Stomach (tissue), 9 donors: ENCODE measurements around the gene THAP7. TPM values are rescaled to one million over a fixed set of nuclear protein-coding genes. Genes with fewer than 3 reads are reported as not detected.

Source experiments
- DNase-seq, 2 donors: peaks; one replicate each; pipeline versions ENCODE4 v3.0.0 to v3.0.0-alpha.2; 2013 to 2019
- H3K27ac ChIP-seq, 5 donors: fragments of 200-600 bp in 4 of 5; sonication (generic) in 4 of 5; one replicate each; pipeline ENCODE4 v1.5.1; 2013 to 2019; ENCODE audit warnings: mild to moderate bottlenecking in 1 of 5, moderate library complexity in 1 of 5
- H3K27me3 ChIP-seq, 3 donors: fragments of 200-600 bp; sonication (generic); one replicate each; pipeline ENCODE4 v1.5.1; 2017 to 2019; ENCODE audit warnings: mixed run types in 1 of 3
- H3K36me3 ChIP-seq, 4 donors: fragments of 200-600 bp; sonication (generic); 1 replicate in 3 of 4; 2 replicates in 1 of 4; pipeline ENCODE4 v1.5.1; 2016 to 2019
- H3K4me1 ChIP-seq, 4 donors: fragments of 200-600 bp; sonication (generic); one replicate each; pipeline ENCODE4 v1.5.1; 2016 to 2019
- H3K4me3 ChIP-seq, 4 donors: fragments of 200-600 bp; sonication (generic) in 3 of 4; one replicate each; pipeline ENCODE4 v1.5.1; 2016 to 2019; ENCODE audit warnings: mild to moderate bottlenecking in 1 of 4
- H3K9me3 ChIP-seq, 4 donors: fragments of 200-600 bp; sonication (generic); one replicate each; pipeline ENCODE4 v1.5.1; 2016 to 2019
- EP300 ChIP-seq: sonication (generic); formaldehyde crosslinking; IDR thresholded peaks from one replicate; pipeline ENCODE4 v1.6.1; 2017; ENCODE audit warnings: antibody characterized with exemption
- POLR2A ChIP-seq, 4 donors: fragments of 450-650 bp; IDR thresholded peaks; one replicate each; pipeline ENCODE4 v1.6.1; 2016; ENCODE audit warnings: antibody characterized with exemption in 4 of 4, control low read depth in 2 of 4, mild to moderate bottlenecking in 1 of 4, moderate library complexity in 1 of 4
- POLR2AphosphoS5 ChIP-seq, 3 donors: sonication (generic); formaldehyde crosslinking; IDR thresholded peaks; one replicate each; pipeline ENCODE4 v1.6.1; 2016; ENCODE audit warnings: antibody characterized with exemption in 3 of 3
- WGBS, 5 donors: extraction: QIAGEN DNeasy Blood & Tissue Kit in 3 of 5; methylation state at CpG; one replicate each; pipeline versions ENCODE4 v1.1.5 to v1.1.7; 2013 to 2018; 5-methylcytosine and 5-hydroxymethylcytosine counted together
- intact Hi-C: fragments of 100-400 bp; cut with DNase I; formaldehyde crosslinking; loops from one replicate; pipeline ENCODE4 v1.15.1; 2023; ENCODE audit warnings: low total_unique reads
- polyA plus RNA-seq, 3 donors: library from polyadenylated mRNA; stranded (reverse); fragments of 200-250 nt; gene quantifications; one replicate each; pipeline ENCODE4 v1.2.3, GENCODE V29; 2013
- small RNA-seq, 4 donors: library from RNA; depleted of rRNA; stranded (forward); fragments of <200 nt; gene quantifications; one replicate each; pipeline ENCODE3, GENCODE V24; 2016
- total RNA-seq, 5 donors: library from RNA; depleted of rRNA; stranded (reverse); fragments of >200 nt; gene quantifications; one replicate each; pipeline versions ENCODE4 v1.1.0 to v1.2.3, GENCODE V29; 2014 to 2016
- TF ChIP-seq, protein P1 (sequence below), 7 experiments: fragments of 450-650 bp in 4 of 7; fragments of 200-600 bp in 3 of 7; sonication (generic) in 3 of 7; IDR thresholded peaks; one replicate each; pipeline ENCODE4 v1.5.1; 2016 to 2019; ENCODE audit warnings: antibody characterized with exemption in 7 of 7, control low read depth in 2 of 7, mild to moderate bottlenecking in 1 of 7
- donor health status: healthy with polysubstance abuse.
- donor health status: Bipolar disorder and iron deficiency.
- donor health status: healthy.

THAP7 gene
- total and polyA plus RNA-seq, 8 donors: 5.8 to 57.2 (median 42.1) TPM

GRCh38 chr22:20949698-20950183 lies 52.2 kb downstream of the THAP7 start:
- Histone ChIP-seq H3K36me3 (peaks cover 26 to 56% (median 53%) of the 10 kb centered on the region in 4 donors), H3K27ac (no peak overlapping the region), H3K27me3 (no peaks in the 10 kb centered on the region), H3K4me1 (peaks cover 14 to 55% (median 40%) of the 10 kb centered on the region in 4 donors), H3K4me3 (no peak overlapping the region), H3K9me3 (no peaks in the 10 kb centered on the region)
- intact Hi-C loops: no loop called here
- 81 to 88% (median 84%) methylated on average over 13 of the region's 13 CpGs for WGBS, 5 donors
- no peak for TF ChIP-seq EP300
- no peak for TF ChIP-seq POLR2AphosphoS5 (IDR thresholded peaks at IDR 0.05)
- TF ChIP-seq, protein P1, sequence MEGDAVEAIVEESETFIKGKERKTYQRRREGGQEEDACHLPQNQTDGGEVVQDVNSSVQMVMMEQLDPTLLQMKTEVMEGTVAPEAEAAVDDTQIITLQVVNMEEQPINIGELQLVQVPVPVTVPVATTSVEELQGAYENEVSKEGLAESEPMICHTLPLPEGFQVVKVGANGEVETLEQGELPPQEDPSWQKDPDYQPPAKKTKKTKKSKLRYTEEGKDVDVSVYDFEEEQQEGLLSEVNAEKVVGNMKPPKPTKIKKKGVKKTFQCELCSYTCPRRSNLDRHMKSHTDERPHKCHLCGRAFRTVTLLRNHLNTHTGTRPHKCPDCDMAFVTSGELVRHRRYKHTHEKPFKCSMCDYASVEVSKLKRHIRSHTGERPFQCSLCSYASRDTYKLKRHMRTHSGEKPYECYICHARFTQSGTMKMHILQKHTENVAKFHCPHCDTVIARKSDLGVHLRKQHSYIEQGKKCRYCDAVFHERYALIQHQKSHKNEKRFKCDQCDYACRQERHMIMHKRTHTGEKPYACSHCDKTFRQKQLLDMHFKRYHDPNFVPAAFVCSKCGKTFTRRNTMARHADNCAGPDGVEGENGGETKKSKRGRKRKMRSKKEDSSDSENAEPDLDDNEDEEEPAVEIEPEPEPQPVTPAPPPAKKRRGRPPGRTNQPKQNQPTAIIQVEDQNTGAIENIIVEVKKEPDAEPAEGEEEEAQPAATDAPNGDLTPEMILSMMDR (IDR thresholded peaks at IDR 0.05): no peak
- TF ChIP-seq POLR2A (IDR thresholded peaks at IDR 0.05): no peak
- no peak for DNase-seq

Small RNA genes within 50 kb of the gene (small RNA-seq; reads per million reads assigned to genes)
- 0 reads per million in 4 donors for gene MIR649

Other genes with a start within 250 kb of the THAP7 start
- under 1 TPM in 1 of 5 donors, not detected in 4; 0.55 TPM for gene SERPIND1, start 228.0 kb downstream of the THAP7 start, total RNA-seq
- under 1 TPM in 2 of 3 donors, not detected in 1; 0.10 to 0.46 TPM for gene SERPIND1, start 228.0 kb downstream of the THAP7 start, polyA plus RNA-seq
- 100 to 1,000 TPM in 1 of 5 donors, 10 to 100 TPM in 4; 37.3 to 174 (median 91.9) TPM for gene PI4KA, start 143.3 kb downstream of the THAP7 start, total RNA-seq
- gene PI4KA, start 143.3 kb downstream of the THAP7 start, polyA plus RNA-seq: 10 to 100 TPM; 22.7 to 33.0 (median 25.1) TPM
- gene SNAP29, start 143.1 kb downstream of the THAP7 start, total RNA-seq: 10 to 100 TPM in 4 of 5 donors, 1 to 10 TPM in 1; 8.8 to 22.8 (median 11.1) TPM
- gene SNAP29, start 143.1 kb downstream of the THAP7 start, polyA plus RNA-seq: 10 to 100 TPM; 16.7 to 24.0 (median 17.1) TPM
- 10 to 100 TPM; 17.0 to 60.3 (median 26.3) TPM for gene CRKL, start 84.7 kb downstream of the THAP7 start, total RNA-seq
- 10 to 100 TPM; 11.6 to 12.5 (median 11.7) TPM for gene CRKL, start 84.7 kb downstream of the THAP7 start, polyA plus RNA-seq
- gene AIFM3, start 34.9 kb downstream of the THAP7 start, total RNA-seq: 100 to 1,000 TPM in 1 of 5 donors, under 1 TPM in 1, not detected in 3; 0.55 to 157 TPM
- 1 to 10 TPM in 2 of 3 donors, under 1 TPM in 1; 0.75 to 4.1 (median 2.1) TPM for gene AIFM3, start 34.9 kb downstream of the THAP7 start, polyA plus RNA-seq
- 100 to 1,000 TPM in 1 of 5 donors, 10 to 100 TPM in 4; 21.6 to 148 (median 43.5) TPM for gene LZTR1, start 19.8 kb downstream of the THAP7 start, total RNA-seq
- 10 to 100 TPM; 13.7 to 33.7 (median 17.7) TPM for gene LZTR1, start 19.8 kb downstream of the THAP7 start, polyA plus RNA-seq
- gene P2RX6, start 13.0 kb upstream of the THAP7 start, total RNA-seq: under 1 TPM in 1 of 5 donors, not detected in 4; 0.55 TPM
- gene P2RX6, start 13.0 kb upstream of the THAP7 start, polyA plus RNA-seq: under 1 TPM in 2 of 3 donors, not detected in 1; 0.10 to 0.31 TPM
- gene SLC7A4, start 30.4 kb upstream of the THAP7 start, total RNA-seq: under 1 TPM in 1 of 5 donors, not detected in 4; 0.18 TPM
- gene SLC7A4, start 30.4 kb upstream of the THAP7 start, polyA plus RNA-seq: 1 to 10 TPM in 1 of 3 donors, under 1 TPM in 1, not detected in 1; 0.12 to 1.0 TPM
- not detected for gene LRRC74B, start 43.8 kb upstream of the THAP7 start, total RNA-seq
- gene LRRC74B, start 43.8 kb upstream of the THAP7 start, polyA plus RNA-seq: not detected